Fibroblast of the aortic adventitia (primary cell): ENCODE data around the gene NEK2. TPM values are rescaled to one million over a fixed set of nuclear protein-coding genes. Genes with fewer than 3 reads are reported as not detected.

ENCODE experiments used
- DNase-seq: peaks from one replicate; pipeline ENCODE4 v3.0.0-alpha.2; 2010; ENCODE audit warnings: low read depth
- H3K4me3 ChIP-seq: 2 replicates; pipeline ENCODE4 v1.5.1; 2011; ENCODE audit warnings: low read depth, mild to moderate bottlenecking, control low read depth, low read length, moderate library complexity
- total RNA-seq: library from RNA; depleted of rRNA; stranded (reverse); fragments of >200 nt; gene quantifications from 2 replicates; pipeline ENCODE4 v1.2.3, GENCODE V29; 2012; ENCODE audit warnings: low replicate concordance
- TF ChIP-seq, protein P1 (sequence below): IDR thresholded peaks from 2 replicates; pipeline ENCODE4 v1.5.1; 2011; ENCODE audit warnings: mild to moderate bottlenecking, low read length, control low read depth, inconsistent platforms; ENCODE audit not compliant: insufficient read depth

NEK2 gene
- total RNA-seq, 1 donor, result 12.4 TPM

DNA sequence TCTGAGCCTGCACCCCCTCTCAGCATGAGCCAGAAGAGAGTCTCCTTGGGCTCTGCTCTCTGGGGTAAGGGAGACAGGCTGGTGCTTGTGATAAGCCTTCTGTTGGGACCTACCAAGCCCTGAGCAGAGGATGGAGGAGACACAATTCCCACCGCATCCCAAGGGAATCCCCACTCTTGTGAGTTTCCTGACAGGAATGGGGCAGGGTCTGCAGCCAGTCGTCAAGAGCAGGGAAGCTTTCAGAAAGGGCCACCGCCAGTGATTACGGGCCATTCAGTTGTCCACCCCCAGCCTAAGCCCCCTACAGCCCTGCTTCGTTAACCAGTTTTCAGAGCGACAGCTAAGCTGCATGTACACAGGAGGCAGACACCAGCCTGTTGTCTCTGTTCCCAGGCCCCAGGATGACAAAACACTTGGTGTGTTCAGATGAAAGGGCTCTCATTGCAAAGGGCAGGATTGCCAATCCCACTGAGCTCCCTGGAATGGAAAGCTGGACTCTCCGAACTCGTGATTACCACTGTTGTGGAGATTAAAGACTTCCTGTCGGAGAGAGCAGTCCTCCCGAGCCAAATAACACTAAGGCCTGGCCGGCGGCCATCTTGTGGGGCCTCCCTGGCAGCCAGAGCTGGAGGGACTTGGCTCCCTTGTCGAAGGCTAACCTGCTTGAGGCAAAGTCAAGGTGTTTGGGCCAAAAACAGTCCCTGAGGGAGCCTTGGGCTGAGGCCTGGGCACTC, 59.0 kb downstream of the NEK2 start:
- TF ChIP-seq, protein P1, sequence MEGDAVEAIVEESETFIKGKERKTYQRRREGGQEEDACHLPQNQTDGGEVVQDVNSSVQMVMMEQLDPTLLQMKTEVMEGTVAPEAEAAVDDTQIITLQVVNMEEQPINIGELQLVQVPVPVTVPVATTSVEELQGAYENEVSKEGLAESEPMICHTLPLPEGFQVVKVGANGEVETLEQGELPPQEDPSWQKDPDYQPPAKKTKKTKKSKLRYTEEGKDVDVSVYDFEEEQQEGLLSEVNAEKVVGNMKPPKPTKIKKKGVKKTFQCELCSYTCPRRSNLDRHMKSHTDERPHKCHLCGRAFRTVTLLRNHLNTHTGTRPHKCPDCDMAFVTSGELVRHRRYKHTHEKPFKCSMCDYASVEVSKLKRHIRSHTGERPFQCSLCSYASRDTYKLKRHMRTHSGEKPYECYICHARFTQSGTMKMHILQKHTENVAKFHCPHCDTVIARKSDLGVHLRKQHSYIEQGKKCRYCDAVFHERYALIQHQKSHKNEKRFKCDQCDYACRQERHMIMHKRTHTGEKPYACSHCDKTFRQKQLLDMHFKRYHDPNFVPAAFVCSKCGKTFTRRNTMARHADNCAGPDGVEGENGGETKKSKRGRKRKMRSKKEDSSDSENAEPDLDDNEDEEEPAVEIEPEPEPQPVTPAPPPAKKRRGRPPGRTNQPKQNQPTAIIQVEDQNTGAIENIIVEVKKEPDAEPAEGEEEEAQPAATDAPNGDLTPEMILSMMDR, result no peak
- no peak overlapping the region for H3K4me3 ChIP-seq
- DNase-seq, result peak; percentile 90

DNA sequence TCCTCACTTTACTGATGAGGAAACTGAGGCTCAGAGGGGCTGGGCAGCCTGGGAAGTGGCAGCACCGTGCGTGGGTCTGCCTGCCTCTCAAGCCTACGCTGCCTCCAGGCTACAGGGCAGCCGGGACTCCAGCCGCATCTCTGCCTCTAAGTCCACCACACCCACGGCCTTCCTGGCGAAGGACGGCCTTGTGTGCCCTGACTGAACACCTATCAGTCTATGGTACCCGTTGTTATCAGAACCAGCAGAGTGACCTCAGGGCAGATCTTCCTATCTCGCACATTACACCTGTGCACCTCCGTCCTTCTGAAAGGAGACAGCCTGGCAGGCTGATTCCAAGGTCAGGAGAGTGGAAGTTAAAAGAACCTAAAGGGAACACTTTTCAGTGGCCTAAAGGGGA, 60.8 kb downstream of the NEK2 start:
- H3K4me3 ChIP-seq, result no peak overlapping the region
- DNase-seq, result no peak

DNA sequence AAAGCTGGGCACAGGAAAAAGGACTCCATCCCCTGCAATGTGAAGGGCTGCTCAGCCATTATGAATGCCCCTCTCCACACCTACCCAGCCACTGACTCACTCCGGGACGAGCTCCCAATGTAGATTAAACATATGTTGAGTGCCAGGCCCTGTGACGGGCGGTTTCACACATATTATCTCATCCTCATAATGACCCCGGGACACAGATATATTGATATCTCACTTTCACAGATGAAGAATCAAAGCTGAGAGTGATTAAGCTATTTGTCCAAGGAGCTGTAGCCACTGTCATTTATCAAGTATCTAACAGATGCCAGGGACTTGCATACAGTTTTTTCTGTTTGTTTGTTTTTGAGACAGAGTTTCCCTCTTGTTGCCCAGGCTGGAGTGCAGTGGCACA, 61.5 kb downstream of the NEK2 start:
- no peak overlapping the region for H3K4me3 ChIP-seq
- DNase-seq, result no peak
- TF ChIP-seq, protein P1, result no peak

More for the DNA sequence above, 60.8 kb downstream of the NEK2 start:
- TF ChIP-seq, protein P1, result no peak

GRCh38 chr1:211613108-211613947, 62.1 kb downstream of the NEK2 start:
- peak; percentile 98 for DNase-seq
- H3K4me3 ChIP-seq, result no peak overlapping the region
- TF ChIP-seq, protein P1, result no peak

GRCh38 chr1:211612786-211613107, 62.7 kb downstream of the NEK2 start:
- no peak overlapping the region for H3K4me3 ChIP-seq
- TF ChIP-seq, protein P1, result no peak
- DNase-seq, result no peak

Other genes with a start within 250 kb of the NEK2 start
- not detected in 2 replicates for gene RD3, start 183.5 kb downstream of the NEK2 start, total RNA-seq
- 37.2 and 47.4 TPM in 2 replicates for gene SLC30A1, start 96.5 kb downstream of the NEK2 start, total RNA-seq
- 13.7 and 36.2 TPM in 2 replicates for gene LPGAT1, start 155.1 kb upstream of the NEK2 start, total RNA-seq